ENCODE measurements around the gene GPR27.

DNA sequence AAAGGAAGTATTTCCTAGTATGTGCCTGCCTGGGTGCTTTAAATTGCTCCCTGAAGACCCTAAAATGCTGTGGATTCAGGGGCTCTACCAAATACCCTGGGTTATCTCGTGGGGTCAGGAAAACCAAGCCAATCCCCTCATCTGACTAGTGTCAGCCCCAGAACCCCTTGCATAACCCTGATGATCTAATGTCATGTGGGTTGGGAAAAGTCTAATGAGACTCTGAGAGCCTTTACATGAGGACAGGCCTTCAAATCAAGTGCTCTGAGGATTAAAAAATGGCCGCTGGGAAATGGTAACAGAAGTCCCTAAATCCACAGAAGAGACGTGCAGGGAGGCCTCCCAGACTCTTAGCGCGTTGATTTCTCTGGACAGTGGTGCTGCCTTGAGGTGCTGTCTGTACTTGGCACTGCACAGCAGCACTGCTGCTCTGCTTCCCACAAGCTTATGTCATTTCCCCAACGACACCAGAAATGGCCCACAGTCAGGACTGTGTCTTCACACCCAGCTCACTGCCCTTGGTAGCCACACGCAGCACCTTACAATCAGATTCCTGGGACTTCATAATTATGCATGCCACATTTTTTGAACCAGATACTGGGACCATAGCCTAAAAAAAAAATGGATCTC lies 45.1 kb upstream of the GPR27 start:
- TF ChIP-seq, protein P1, sequence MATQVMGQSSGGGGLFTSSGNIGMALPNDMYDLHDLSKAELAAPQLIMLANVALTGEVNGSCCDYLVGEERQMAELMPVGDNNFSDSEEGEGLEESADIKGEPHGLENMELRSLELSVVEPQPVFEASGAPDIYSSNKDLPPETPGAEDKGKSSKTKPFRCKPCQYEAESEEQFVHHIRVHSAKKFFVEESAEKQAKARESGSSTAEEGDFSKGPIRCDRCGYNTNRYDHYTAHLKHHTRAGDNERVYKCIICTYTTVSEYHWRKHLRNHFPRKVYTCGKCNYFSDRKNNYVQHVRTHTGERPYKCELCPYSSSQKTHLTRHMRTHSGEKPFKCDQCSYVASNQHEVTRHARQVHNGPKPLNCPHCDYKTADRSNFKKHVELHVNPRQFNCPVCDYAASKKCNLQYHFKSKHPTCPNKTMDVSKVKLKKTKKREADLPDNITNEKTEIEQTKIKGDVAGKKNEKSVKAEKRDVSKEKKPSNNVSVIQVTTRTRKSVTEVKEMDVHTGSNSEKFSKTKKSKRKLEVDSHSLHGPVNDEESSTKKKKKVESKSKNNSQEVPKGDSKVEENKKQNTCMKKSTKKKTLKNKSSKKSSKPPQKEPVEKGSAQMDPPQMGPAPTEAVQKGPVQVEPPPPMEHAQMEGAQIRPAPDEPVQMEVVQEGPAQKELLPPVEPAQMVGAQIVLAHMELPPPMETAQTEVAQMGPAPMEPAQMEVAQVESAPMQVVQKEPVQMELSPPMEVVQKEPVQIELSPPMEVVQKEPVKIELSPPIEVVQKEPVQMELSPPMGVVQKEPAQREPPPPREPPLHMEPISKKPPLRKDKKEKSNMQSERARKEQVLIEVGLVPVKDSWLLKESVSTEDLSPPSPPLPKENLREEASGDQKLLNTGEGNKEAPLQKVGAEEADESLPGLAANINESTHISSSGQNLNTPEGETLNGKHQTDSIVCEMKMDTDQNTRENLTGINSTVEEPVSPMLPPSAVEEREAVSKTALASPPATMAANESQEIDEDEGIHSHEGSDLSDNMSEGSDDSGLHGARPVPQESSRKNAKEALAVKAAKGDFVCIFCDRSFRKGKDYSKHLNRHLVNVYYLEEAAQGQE (IDR thresholded peaks at IDR 0.05): no peak
- TF ChIP-seq, protein P2, sequence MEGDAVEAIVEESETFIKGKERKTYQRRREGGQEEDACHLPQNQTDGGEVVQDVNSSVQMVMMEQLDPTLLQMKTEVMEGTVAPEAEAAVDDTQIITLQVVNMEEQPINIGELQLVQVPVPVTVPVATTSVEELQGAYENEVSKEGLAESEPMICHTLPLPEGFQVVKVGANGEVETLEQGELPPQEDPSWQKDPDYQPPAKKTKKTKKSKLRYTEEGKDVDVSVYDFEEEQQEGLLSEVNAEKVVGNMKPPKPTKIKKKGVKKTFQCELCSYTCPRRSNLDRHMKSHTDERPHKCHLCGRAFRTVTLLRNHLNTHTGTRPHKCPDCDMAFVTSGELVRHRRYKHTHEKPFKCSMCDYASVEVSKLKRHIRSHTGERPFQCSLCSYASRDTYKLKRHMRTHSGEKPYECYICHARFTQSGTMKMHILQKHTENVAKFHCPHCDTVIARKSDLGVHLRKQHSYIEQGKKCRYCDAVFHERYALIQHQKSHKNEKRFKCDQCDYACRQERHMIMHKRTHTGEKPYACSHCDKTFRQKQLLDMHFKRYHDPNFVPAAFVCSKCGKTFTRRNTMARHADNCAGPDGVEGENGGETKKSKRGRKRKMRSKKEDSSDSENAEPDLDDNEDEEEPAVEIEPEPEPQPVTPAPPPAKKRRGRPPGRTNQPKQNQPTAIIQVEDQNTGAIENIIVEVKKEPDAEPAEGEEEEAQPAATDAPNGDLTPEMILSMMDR (IDR thresholded peaks at IDR 0.05; ENCODE audit: low read depth, low read length, missing input control): no peak
- TF ChIP-seq, protein P3, sequence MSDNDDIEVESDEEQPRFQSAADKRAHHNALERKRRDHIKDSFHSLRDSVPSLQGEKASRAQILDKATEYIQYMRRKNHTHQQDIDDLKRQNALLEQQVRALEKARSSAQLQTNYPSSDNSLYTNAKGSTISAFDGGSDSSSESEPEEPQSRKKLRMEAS (IDR thresholded peaks at IDR 0.05): no peak
- TF ChIP-seq EGR1 (IDR thresholded peaks at IDR 0.05; ENCODE audit: low read depth in 2 of 2): no peak
- TF ChIP-seq, protein P4, sequence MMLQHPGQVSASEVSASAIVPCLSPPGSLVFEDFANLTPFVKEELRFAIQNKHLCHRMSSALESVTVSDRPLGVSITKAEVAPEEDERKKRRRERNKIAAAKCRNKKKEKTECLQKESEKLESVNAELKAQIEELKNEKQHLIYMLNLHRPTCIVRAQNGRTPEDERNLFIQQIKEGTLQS (IDR thresholded peaks at IDR 0.05): no peak
- no peak for TF ChIP-seq TAF1 (conservative IDR thresholded peaks at IDR 0.05)
- TF ChIP-seq GABPA (IDR thresholded peaks at IDR 0.05 in 1 of 2, conservative IDR thresholded peaks at IDR 0.05 in 1 of 2): no peak
- TF ChIP-seq YY1 (IDR thresholded peaks at IDR 0.05): no peak
- TF ChIP-seq RAD21 (IDR thresholded peaks at IDR 0.05): no peak
- TF ChIP-seq JUND (IDR thresholded peaks at IDR 0.05): no peak
- TF ChIP-seq, protein P5, sequence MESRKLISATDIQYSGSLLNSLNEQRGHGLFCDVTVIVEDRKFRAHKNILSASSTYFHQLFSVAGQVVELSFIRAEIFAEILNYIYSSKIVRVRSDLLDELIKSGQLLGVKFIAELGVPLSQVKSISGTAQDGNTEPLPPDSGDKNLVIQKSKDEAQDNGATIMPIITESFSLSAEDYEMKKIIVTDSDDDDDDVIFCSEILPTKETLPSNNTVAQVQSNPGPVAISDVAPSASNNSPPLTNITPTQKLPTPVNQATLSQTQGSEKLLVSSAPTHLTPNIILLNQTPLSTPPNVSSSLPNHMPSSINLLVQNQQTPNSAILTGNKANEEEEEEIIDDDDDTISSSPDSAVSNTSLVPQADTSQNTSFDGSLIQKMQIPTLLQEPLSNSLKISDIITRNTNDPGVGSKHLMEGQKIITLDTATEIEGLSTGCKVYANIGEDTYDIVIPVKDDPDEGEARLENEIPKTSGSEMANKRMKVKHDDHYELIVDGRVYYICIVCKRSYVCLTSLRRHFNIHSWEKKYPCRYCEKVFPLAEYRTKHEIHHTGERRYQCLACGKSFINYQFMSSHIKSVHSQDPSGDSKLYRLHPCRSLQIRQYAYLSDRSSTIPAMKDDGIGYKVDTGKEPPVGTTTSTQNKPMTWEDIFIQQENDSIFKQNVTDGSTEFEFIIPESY (IDR thresholded peaks at IDR 0.05): no peak
- no peak for TF ChIP-seq FOXA1 (IDR thresholded peaks at IDR 0.05)
- TF ChIP-seq RXRA (IDR thresholded peaks at IDR 0.05): no peak
- TF ChIP-seq HNF4A (conservative IDR thresholded peaks at IDR 0.05): no peak

Data from liver (tissue), 3 donors.